OCI-LY1 (cell line): ENCODE results near the gene RNFT2.

Experiments used
- H2AFZ ChIP-seq: fragments of 200-600 bp; sonication (generic), shearing (Covaris generic); 2 replicates; pipeline ENCODE4 v1.6.0; 2014; ENCODE audit warnings: antibody characterized with exemption, mild to moderate bottlenecking, low read length
- H3F3A ChIP-seq: fragments of 200-600 bp; sonication (generic), shearing (Covaris generic); 2 replicates; pipeline ENCODE4 v1.6.0; 2014; ENCODE audit warnings: mild to moderate bottlenecking, antibody characterized with exemption, low read length, moderate library complexity; ENCODE audit not compliant: insufficient read depth
- H3K27ac ChIP-seq: fragments of 200-600 bp; sonication (generic); 2 replicates; pipeline ENCODE4 v1.5.1; 2014; ENCODE audit warnings: low read length, mixed run types, mild to moderate bottlenecking, low read depth; ENCODE audit not compliant: poor library complexity, severe bottlenecking
- H3K27me3 ChIP-seq: fragments of 200-600 bp; sonication (generic); 2 replicates; pipeline ENCODE4 v1.6.0; 2014; ENCODE audit warnings: antibody characterized with exemption, mild to moderate bottlenecking, low read length, moderate library complexity; ENCODE audit not compliant: insufficient read depth
- H3K36me3 ChIP-seq: fragments of 200-600 bp; sonication (generic); 2 replicates; pipeline ENCODE4 v1.6.1; 2014; ENCODE audit warnings: mild to moderate bottlenecking, antibody characterized with exemption, low read length, moderate library complexity, mixed read lengths; ENCODE audit not compliant: insufficient read depth
- H3K4me1 ChIP-seq: fragments of 200-600 bp; sonication (generic); 2 replicates; pipeline ENCODE4 v1.5.1; 2014; ENCODE audit warnings: mild to moderate bottlenecking, low read length, moderate library complexity; ENCODE audit not compliant: insufficient read depth, severe bottlenecking
- H3K4me2 ChIP-seq: fragments of 200-600 bp; sonication (generic), shearing (Covaris generic); 2 replicates; pipeline ENCODE4 v1.6.1; 2014; ENCODE audit warnings: low read length
- H3K4me3 ChIP-seq: fragments of 200-600 bp; sonication (generic); 2 replicates; pipeline ENCODE4 v1.5.1; 2014; ENCODE audit warnings: low read length, low read depth, mild to moderate bottlenecking, mixed read lengths; ENCODE audit not compliant: poor library complexity, severe bottlenecking
- H3K79me2 ChIP-seq: fragments of 200-600 bp; shearing (Covaris generic); 2 replicates; pipeline ENCODE4 v1.6.1; 2016; ENCODE audit warnings: mixed run types, low read length, mixed read lengths; ENCODE audit not compliant: insufficient read depth
- H3K9ac ChIP-seq: fragments of 200-600 bp; sonication (generic), shearing (Covaris generic); 2 replicates; pipeline ENCODE4 v1.6.1; 2014; ENCODE audit warnings: mild to moderate bottlenecking, low read length, mixed read lengths
- H3K9me2 ChIP-seq: fragments of 200-600 bp; sonication (generic), shearing (Covaris generic); 2 replicates; pipeline ENCODE4 v1.6.1; 2014; ENCODE audit warnings: low read depth, mild to moderate bottlenecking, low read length, mixed read lengths
- H3K9me3 ChIP-seq: fragments of 200-600 bp; shearing (Covaris generic); 2 replicates; pipeline ENCODE4 v1.6.1; 2014; ENCODE audit warnings: low read length, mixed read lengths
- H4K20me1 ChIP-seq: fragments of 200-600 bp; sonication (generic), shearing (Covaris generic); 2 replicates; pipeline ENCODE4 v1.6.0; 2016; ENCODE audit warnings: mild to moderate bottlenecking, low read length; ENCODE audit not compliant: insufficient read depth
- CTCF ChIP-seq: fragments of 200-600 bp; sonication (generic), shearing (Covaris generic); IDR thresholded peaks from 2 replicates; pipeline ENCODE4 v1.5.1; 2017; ENCODE audit warnings: mild to moderate bottlenecking, antibody characterized with exemption, low read length, moderate library complexity, mixed read lengths
- EZH2 ChIP-seq: fragments of 200-600 bp; sonication (generic), shearing (Covaris generic); IDR thresholded peaks from 2 replicates; pipeline ENCODE4 v1.8.0; 2017; ENCODE audit warnings: borderline replicate concordance, mixed run types, mild to moderate bottlenecking, antibody characterized with exemption, low read length, moderate library complexity, mixed read lengths

Gene RNFT2

GRCh38 chr12:116853507-116853906 is 115.4 kb downstream of the RNFT2 start:
- Histone ChIP-seq H4K20me1 (no peaks in the 10 kb centered on the region), H3K79me2 (no peaks in the 10 kb centered on the region), H3K4me1 (peaks cover 27% of the 10 kb centered on the region), H3F3A (no peaks in the 10 kb centered on the region), H3K27me3 (no peaks in the 10 kb centered on the region), H2AFZ (no peak overlapping the region), H3K27ac (peak overlapping the region; percentile 69), H3K4me3 (no peak overlapping the region), H3K9me2 (no peaks in the 10 kb centered on the region), H3K9ac (no peak overlapping the region), H3K9me3 (no peaks in the 10 kb centered on the region), H3K36me3 (peaks cover 11% of the 10 kb centered on the region; the same call in 1 of the 2 replicates), H3K4me2 (no peak overlapping the region)
- TF ChIP-seq EZH2 = no peak
- TF ChIP-seq CTCF = no peak

GRCh38 chr12:116855744-116856470 is 117.8 kb downstream of the RNFT2 start:
- peaks cover 51% of the 10 kb centered on the region for H3K4me1 ChIP-seq
- H3K9ac ChIP-seq = no peak overlapping the region
- no peaks in the 10 kb centered on the region for H3F3A ChIP-seq
- H3K4me2 ChIP-seq = no peak overlapping the region
- H3K36me3 ChIP-seq = peaks cover 30% of the 10 kb centered on the region; the same call in 1 of the 2 replicates
- no peaks in the 10 kb centered on the region for H3K79me2 ChIP-seq
- no peaks in the 10 kb centered on the region for H3K9me2 ChIP-seq
- TF ChIP-seq EZH2 (no peak), CTCF (no peak)
- no peaks in the 10 kb centered on the region for H4K20me1 ChIP-seq
- H3K9me3 ChIP-seq = no peaks in the 10 kb centered on the region
- H3K4me3 ChIP-seq = no peak overlapping the region
- H2AFZ ChIP-seq = no peak overlapping the region
- H3K27me3 ChIP-seq = no peaks in the 10 kb centered on the region
- peak overlapping the region; percentile 88 for H3K27ac ChIP-seq

GRCh38 chr12:116856729-116857128 is 118.6 kb downstream of the RNFT2 start:
- Histone ChIP-seq H3F3A (no peaks in the 10 kb centered on the region), H3K4me1 (peaks cover 59% of the 10 kb centered on the region), H4K20me1 (no peaks in the 10 kb centered on the region), H3K27me3 (no peaks in the 10 kb centered on the region), H2AFZ (no peak overlapping the region), H3K9me3 (no peaks in the 10 kb centered on the region), H3K4me3 (no peak overlapping the region), H3K27ac (peak overlapping the region; percentile 88), H3K36me3 (peaks cover 30% of the 10 kb centered on the region; the same call in 1 of the 2 replicates), H3K79me2 (no peaks in the 10 kb centered on the region), H3K9ac (no peak overlapping the region), H3K9me2 (no peaks in the 10 kb centered on the region), H3K4me2 (no peak overlapping the region)
- TF ChIP-seq CTCF = no peak
- no peak for TF ChIP-seq EZH2
